Measurements from ENCODE around the gene ITGB3. TPM values are rescaled to one million over a fixed set of nuclear protein-coding genes. Genes with fewer than 3 reads are reported as not detected.

Gene ITGB3
- total RNA-seq, 2 donors from 2014 or later: 1.9 to 15.4 TPM

GRCh38 chr17:47239967-47240651 is 13.5 kb upstream of the ITGB3 start:
- intact Hi-C loops (cut with DNase I): no loop called here
- TF ChIP-seq CTCF (IDR thresholded peaks at IDR 0.05): no peak
- no peaks in the 10 kb centered on the region for H3K36me3 ChIP-seq
- H3K4me1 ChIP-seq: no peaks in the 10 kb centered on the region
- H3K27me3 ChIP-seq: no peaks in the 10 kb centered on the region
- no peak overlapping the region for H3K4me3 ChIP-seq
- H3K9me3 ChIP-seq: no peaks in the 10 kb centered on the region
- H3K9ac ChIP-seq (ENCODE audit: low read depth in 2 of 2, low read length in 2 of 2): no peak overlapping the region
- H3K27ac ChIP-seq: peak overlapping the region; percentile 25
- peak; percentile 65 for DNase-seq

GRCh38 chr17:47240806-47241205 is 12.8 kb upstream of the ITGB3 start:
- intact Hi-C loops (cut with DNase I): no loop called here
- Histone ChIP-seq H3K9ac (ENCODE audit: low read depth in 2 of 2, low read length in 2 of 2) (no peak overlapping the region), H3K4me3 (no peak overlapping the region), H3K4me1 (no peaks in the 10 kb centered on the region), H3K27me3 (no peaks in the 10 kb centered on the region), H3K27ac (no peak overlapping the region), H3K9me3 (no peaks in the 10 kb centered on the region), H3K36me3 (no peaks in the 10 kb centered on the region)
- TF ChIP-seq CTCF (IDR thresholded peaks at IDR 0.05): no peak
- no peak for DNase-seq

- intact Hi-C loops (cut with DNase I): no loop called here
- Histone ChIP-seq H3K4me1 (no peaks in the 10 kb centered on the region), H3K9ac (ENCODE audit: low read depth in 2 of 2, low read length in 2 of 2) (no peak overlapping the region), H3K27me3 (no peaks in the 10 kb centered on the region), H3K9me3 (no peaks in the 10 kb centered on the region), H3K27ac (no peak overlapping the region), H3K4me3 (no peak overlapping the region), H3K36me3 (no peaks in the 10 kb centered on the region)
- no peak for TF ChIP-seq CTCF (IDR thresholded peaks at IDR 0.05)
- no peak for DNase-seq
These were observed 11.0 kb upstream of the ITGB3 start for GRCh38 chr17:47242648-47243047.

- no peak overlapping the region for H3K27ac ChIP-seq
- H3K9ac ChIP-seq (ENCODE audit: low read depth in 2 of 2, low read length in 2 of 2): no peak overlapping the region
- H3K4me3 ChIP-seq: no peak overlapping the region
These were observed 9.7 kb upstream of the ITGB3 start for GRCh38 chr17:47243737-47244598.

GRCh38 chr17:47244697-47245096 is 8.9 kb upstream of the ITGB3 start:
- Histone ChIP-seq H3K27me3 (no peaks in the 10 kb centered on the region), H3K27ac (no peak overlapping the region), H3K4me1 (no peaks in the 10 kb centered on the region), H3K9me3 (no peaks in the 10 kb centered on the region), H3K36me3 (no peaks in the 10 kb centered on the region), H3K9ac (ENCODE audit: low read depth in 2 of 2, low read length in 2 of 2) (no peak overlapping the region), H3K4me3 (no peak overlapping the region)
- TF ChIP-seq CTCF (IDR thresholded peaks at IDR 0.05): no peak
- DNase-seq: no peak
- intact Hi-C loops (cut with DNase I): no loop called here

More at GRCh38 chr17:47243737-47244598, 9.7 kb upstream of the ITGB3 start:
- H3K27me3 ChIP-seq: no peaks in the 10 kb centered on the region
- no peaks in the 10 kb centered on the region for H3K9me3 ChIP-seq
- H3K4me1 ChIP-seq: no peaks in the 10 kb centered on the region
- intact Hi-C loops (cut with DNase I): no loop called here
- DNase-seq: no peak
- TF ChIP-seq CTCF (IDR thresholded peaks at IDR 0.05): no peak
- H3K36me3 ChIP-seq: no peaks in the 10 kb centered on the region

Data from colonic mucosa (tissue), 4 donors.